Measurements from ENCODE around the gene LUC7L.

The LUC7L gene

DNA sequence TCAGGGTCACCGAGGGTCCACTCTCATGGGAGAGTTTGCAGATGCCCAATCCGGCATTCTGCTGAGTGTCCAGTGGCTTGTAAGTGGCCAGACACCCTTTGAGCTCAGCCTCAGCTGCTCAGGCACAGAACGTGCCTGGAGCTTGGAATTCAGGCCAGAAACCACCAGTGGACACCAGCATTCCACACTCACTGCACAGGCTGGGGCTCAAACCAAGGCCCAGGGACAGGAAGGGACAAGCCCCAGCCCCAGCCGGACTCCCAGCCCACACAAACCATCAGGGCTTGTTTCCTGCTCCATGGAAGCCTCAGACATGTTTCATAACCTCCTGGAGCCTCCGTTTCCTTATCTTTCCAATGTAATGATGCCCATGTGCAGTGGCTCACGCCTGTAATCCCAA, 85.8 kb downstream of the LUC7L start:
- DNase-seq (ENCODE audit: low read depth, low spot score): no peak

GRCh38 chr16:143047-143446, 86.2 kb downstream of the LUC7L start:
- DNase-seq (ENCODE audit: low read depth, low spot score): no peak

DNA sequence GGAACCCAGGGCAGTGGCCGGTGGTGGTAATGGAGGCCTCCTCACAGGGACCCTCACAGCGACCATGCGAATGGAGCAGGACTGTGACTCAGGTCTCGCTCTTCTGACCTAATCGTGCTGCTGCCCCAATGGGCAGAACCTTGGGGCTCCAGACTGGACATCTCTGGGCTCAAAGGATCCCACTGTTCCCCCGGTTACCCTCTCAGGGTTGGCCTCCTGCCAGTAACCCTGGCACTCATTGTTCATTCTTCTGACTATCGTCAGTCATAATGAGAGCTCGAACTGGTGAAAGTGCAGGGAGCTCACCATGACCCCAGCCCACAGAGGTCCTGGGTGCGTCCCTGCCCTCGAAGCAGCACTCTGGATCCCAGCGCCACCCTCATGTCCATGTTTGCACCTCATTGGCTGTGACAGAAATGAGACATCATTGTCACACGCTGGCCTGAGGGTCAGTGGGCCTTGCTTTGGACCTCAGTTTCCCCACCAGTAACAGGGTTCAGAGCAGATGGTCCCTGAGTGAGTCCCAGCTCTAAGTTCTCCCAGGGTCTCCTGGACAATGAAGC, 86.8 kb downstream of the LUC7L start:
- no peak for DNase-seq (ENCODE audit: low read depth, low spot score)

DNA sequence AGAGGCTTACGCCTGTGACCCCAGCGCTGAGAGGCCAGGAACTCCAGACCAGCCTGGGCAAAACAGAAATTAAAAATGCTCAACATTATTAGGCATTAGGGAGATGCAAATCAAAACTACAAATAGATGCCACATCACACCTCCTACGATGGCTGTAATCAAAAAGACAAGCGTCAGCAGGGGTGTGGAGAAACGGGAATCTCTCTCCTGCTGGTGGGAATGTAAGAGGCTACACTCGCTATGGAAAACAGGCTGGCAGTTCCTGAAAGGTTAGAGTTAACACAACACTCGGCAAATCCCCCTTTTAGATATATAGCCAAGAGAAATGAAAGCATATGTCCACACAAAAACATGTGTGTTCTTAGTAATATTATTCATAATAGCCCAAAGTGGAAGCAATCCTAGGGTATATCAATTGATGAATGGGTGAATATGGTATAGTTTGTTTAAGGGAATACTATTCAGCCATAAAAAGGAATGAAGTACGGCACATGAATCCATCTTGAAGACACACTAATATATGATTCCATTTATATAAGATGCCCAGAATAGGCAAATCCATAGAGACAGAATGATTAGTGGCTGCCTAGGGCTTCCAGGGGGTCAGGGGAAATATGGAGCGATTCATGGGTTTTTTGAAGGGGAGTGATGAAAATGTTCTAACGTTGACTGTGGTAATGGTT, 88.9 kb downstream of the LUC7L start:
- no peak for DNase-seq (ENCODE audit: low read depth, low spot score)

Data from ELF-1 (cell line).